Upper lobe of right lung (tissue), 1 donor: ENCODE data around the gene AHNAK. TPM values are rescaled to one million over a fixed set of nuclear protein-coding genes. Genes with fewer than 3 reads are reported as not detected.
"Not testable (repeated sequence)": the region's sequence is repeated elsewhere in the genome, so short reads cannot be mapped to it uniquely, and the experiment has no call there.

Experiments used
- ATAC-seq: fragments of 200-7000 bp; cut with Tn5 transposase; one replicate; pipeline ENCODE4 v1.9.1; 2020; ENCODE audit warnings: mild to moderate bottlenecking, moderate library complexity
- DNase-seq: peaks from one replicate; pipeline ENCODE4 v3.0.0-alpha.2; 2020
- H3K27ac ChIP-seq: fragments of 200-600 bp; one replicate; pipeline ENCODE4 v1.8.0; 2022
- H3K27me3 ChIP-seq: fragments of 200-600 bp; one replicate; pipeline ENCODE4 v1.8.0; 2022; ENCODE audit warnings: mild to moderate bottlenecking
- H3K36me3 ChIP-seq: fragments of 200-600 bp; one replicate; pipeline ENCODE4 v1.8.0; 2022
- H3K4me1 ChIP-seq: fragments of 200-600 bp; one replicate; pipeline ENCODE4 v1.8.0; 2022
- H3K4me3 ChIP-seq: fragments of 200-600 bp; one replicate; pipeline ENCODE4 v1.8.0; 2022; ENCODE audit warnings: mild to moderate bottlenecking
- H3K9me3 ChIP-seq: fragments of 200-600 bp; one replicate; pipeline ENCODE4 v1.8.0; 2022
- intact Hi-C: fragments of 100-400 bp; cut with DNase I; formaldehyde crosslinking; loops from one replicate; pipeline ENCODE4 v1.11.0; 2022
- total RNA-seq: library from RNA; stranded (reverse); fragmentation: NEBNext Ultra II Directional; extraction: Animal tissue kit (Norgen Biotek cat#: 25700); gene quantifications from one replicate; pipeline ENCODE4 v1.2.1, GENCODE V29; 2021
- TF ChIP-seq, protein P1 (sequence below): fragments of 200-600 bp; IDR thresholded peaks from one replicate; pipeline ENCODE4 v1.8.0; 2022; ENCODE audit warnings: antibody characterized with exemption
- donor health status: DM: no; HTN: yes; CAD: no; lungs with severe emphysema.

AHNAK gene
- total RNA-seq, 1 donor from 2014 or later, result 819 TPM

DNA sequence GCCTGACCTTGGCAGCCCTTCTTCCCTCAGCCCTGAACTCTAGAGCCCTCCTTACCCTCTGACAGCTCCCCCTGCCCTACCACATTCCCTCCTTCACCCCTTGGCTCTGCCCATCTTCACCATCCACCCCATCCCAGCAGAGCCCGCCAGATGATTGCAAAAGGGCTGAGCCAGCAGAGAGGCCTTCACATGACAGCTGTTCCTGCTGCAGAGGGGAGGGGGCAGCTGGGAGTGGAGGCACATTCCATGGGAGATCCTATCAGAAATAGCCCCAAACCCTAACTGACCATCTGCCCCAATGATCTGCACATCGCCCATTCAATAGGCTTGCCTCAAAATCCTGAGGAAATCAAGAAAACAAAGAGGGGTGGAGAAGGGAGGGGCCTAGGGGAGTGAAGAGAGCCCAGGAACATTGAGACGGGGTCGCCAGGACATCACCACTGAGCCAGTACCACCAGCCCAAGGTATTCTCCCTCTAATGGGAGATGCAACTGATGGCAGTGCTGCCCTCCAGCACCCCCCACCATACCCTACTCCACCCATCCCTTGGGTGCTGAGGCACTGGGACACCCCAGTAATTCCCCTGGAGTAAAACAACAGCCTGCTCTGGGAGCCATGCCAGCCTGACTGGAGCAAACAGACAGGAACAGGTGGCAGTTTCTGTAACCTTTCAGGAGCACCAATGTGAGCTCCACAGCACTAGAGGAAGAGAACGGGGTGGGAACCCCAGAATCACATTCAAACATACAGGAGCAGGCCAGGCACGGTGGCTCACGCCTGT lies 8.0 kb upstream of the AHNAK start:
- intact Hi-C loops, result no loop called here
- peak overlapping the region; percentile 98 for H3K27ac ChIP-seq
- H3K4me1 ChIP-seq, result peaks cover 90% of the 10 kb centered on the region
- DNase-seq (no peak), ATAC-seq (no peak)
- TF ChIP-seq, protein P1, sequence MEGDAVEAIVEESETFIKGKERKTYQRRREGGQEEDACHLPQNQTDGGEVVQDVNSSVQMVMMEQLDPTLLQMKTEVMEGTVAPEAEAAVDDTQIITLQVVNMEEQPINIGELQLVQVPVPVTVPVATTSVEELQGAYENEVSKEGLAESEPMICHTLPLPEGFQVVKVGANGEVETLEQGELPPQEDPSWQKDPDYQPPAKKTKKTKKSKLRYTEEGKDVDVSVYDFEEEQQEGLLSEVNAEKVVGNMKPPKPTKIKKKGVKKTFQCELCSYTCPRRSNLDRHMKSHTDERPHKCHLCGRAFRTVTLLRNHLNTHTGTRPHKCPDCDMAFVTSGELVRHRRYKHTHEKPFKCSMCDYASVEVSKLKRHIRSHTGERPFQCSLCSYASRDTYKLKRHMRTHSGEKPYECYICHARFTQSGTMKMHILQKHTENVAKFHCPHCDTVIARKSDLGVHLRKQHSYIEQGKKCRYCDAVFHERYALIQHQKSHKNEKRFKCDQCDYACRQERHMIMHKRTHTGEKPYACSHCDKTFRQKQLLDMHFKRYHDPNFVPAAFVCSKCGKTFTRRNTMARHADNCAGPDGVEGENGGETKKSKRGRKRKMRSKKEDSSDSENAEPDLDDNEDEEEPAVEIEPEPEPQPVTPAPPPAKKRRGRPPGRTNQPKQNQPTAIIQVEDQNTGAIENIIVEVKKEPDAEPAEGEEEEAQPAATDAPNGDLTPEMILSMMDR, result no peak
- no peaks in the 10 kb centered on the region for H3K9me3 ChIP-seq
- H3K36me3 ChIP-seq, result peaks cover 15% of the 10 kb centered on the region
- H3K4me3 ChIP-seq, result no peak overlapping the region
- H3K27me3 ChIP-seq, result no peaks in the 10 kb centered on the region

DNA sequence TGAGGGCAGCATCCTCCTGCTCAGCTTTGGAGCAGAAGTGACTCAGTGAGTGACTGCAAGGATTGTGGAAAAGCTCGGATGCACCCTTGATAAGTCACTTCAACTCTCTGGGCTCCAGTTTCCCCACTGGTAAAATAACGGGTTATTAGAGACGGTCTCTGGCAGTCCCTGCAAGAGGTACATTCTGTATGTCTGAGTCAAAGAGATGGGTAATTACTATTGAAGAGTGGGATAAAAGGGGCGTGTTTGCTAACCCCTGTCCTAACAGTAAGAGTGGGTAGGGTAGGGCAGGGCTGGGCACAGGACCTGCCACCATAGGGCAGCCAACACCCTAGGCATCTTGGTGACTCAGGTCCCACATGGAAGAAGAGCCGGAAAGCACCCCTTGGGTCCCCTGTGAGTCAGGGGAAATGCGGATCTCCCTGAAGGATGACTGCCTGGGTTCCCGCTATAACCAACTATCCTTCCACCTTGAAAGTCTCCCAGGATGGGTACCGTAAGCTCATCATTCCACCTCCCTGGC lies 7.3 kb upstream of the AHNAK start:
- DNase-seq, result no peak
- TF ChIP-seq, protein P1, result no peak
- H3K27ac ChIP-seq, result peak overlapping the region; percentile 98
- intact Hi-C loops, result no loop called here
- H3K4me1 ChIP-seq, result peaks cover 91% of the 10 kb centered on the region
- H3K27me3 ChIP-seq, result no peaks in the 10 kb centered on the region
- H3K36me3 ChIP-seq, result peaks cover 8% of the 10 kb centered on the region
- no peaks in the 10 kb centered on the region for H3K9me3 ChIP-seq
- H3K4me3 ChIP-seq, result peak overlapping the region; percentile 29
- ATAC-seq, result no peak

GRCh38 chr11:62553080-62553838 lies 6.7 kb upstream of the AHNAK start:
- TF ChIP-seq, protein P1, result no peak
- Histone ChIP-seq H3K9me3 (no peaks in the 10 kb centered on the region), H3K27ac (peak overlapping the region; percentile 98), H3K27me3 (no peaks in the 10 kb centered on the region), H3K4me3 (peak overlapping the region; percentile 29), H3K36me3 (peaks cover 2% of the 10 kb centered on the region), H3K4me1 (peaks cover 95% of the 10 kb centered on the region)
- intact Hi-C loops, result no loop called here
- ATAC-seq (peak; percentile 85), DNase-seq (peak; percentile 91)

DNA sequence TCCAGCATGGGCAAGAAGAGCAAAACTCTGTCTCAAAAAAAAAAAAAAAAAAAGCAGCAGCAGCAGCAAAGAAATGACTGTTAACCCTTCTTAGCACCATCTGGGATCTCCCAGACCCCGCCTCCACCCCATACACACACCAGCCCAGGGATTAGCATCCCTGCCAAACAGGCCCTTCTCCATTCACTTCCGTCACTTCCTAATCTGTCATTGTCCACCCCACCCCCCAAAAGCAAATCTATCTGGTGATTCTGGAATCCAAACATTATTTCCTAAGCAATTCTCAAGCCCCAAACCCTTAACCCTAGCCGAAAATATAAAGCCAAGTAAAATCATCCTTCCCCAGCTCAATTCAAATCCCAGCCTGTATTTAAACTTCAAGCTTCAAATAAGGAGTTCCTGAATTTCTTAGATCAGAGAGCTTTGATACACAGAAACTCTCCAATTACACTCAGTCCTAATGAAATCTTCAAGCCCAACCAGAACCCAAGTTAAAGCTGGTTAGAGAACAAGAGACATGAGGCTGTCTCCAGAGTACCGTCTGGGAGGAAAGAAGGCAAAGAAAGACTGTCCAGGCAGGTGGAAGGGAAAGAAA lies 6.0 kb upstream of the AHNAK start:
- Histone ChIP-seq H3K9me3 (no peaks in the 10 kb centered on the region), H3K4me1 (peaks cover 96% of the 10 kb centered on the region), H3K27me3 (no peaks in the 10 kb centered on the region), H3K27ac (peak overlapping the region; percentile 98), H3K36me3 (no peaks in the 10 kb centered on the region), H3K4me3 (peak overlapping the region; percentile 29)
- intact Hi-C loops, result no loop called here
- TF ChIP-seq, protein P1, result no peak
- DNase-seq (no peak), ATAC-seq (no peak)

GRCh38 chr11:62550478-62550877 lies 3.9 kb upstream of the AHNAK start:
- intact Hi-C loops, result not testable (repeated sequence)

More at GRCh38 chr11:62550478-62550877, 3.9 kb upstream of the AHNAK start:
- not testable (repeated sequence) for DNase-seq, H3K9me3 ChIP-seq, H3K4me3 ChIP-seq, H3K36me3 ChIP-seq, ATAC-seq, H3K27me3 ChIP-seq
- Histone ChIP-seq H3K27ac (peak overlapping the region; percentile 98), H3K4me1 (peaks cover 81% of the 10 kb centered on the region)
